NCI-H187 (cell line): Measurements from ENCODE around the gene SPRYD3.
"Not testable (repeated sequence)": the region's sequence is repeated elsewhere in the genome, so short reads cannot be mapped to it uniquely, and the experiment has no call there.

Experiments
- DNase-seq, 2 experiments: peaks; one replicate each; lab custom pipeline; 2025; lab: John Stamatoyannopoulos, UW

SPRYD3 gene

GRCh38 chr12:53079226-53080117, at the start of gene SPRYD3:
SPRYD3 (minus strand) TSS chr12:53079390; CDS start chr12:53079333, 57 bp downstream.
- peak; percentile 91 to 98 for DNase-seq

- DNase-seq, result no peak
Measured at GRCh38 chr12:53127169-53127568, 48.0 kb upstream of the SPRYD3 start.

GRCh38 chr12:53124352-53124723, 45.1 kb upstream of the SPRYD3 start:
- no peak for DNase-seq

- no peak for DNase-seq
Measured at GRCh38 chr12:53123578-53124351, 44.6 kb upstream of the SPRYD3 start.

- DNase-seq, result no peak
Measured at GRCh38 chr12:53122961-53123468, 43.8 kb upstream of the SPRYD3 start.

GRCh38 chr12:53120685-53121525, 41.7 kb upstream of the SPRYD3 start:
- DNase-seq, result no peak

- DNase-seq, result no peak
Measured at GRCh38 chr12:53118751-53119300, 39.6 kb upstream of the SPRYD3 start.

GRCh38 chr12:53115891-53116648, 36.9 kb upstream of the SPRYD3 start:
- no peak for DNase-seq

GRCh38 chr12:53115112-53115890, 36.1 kb upstream of the SPRYD3 start:
- DNase-seq, result no peak

- DNase-seq, result no peak
Measured at GRCh38 chr12:53113951-53114350, 34.8 kb upstream of the SPRYD3 start.

- no peak for DNase-seq
Measured at GRCh38 chr12:53113136-53113705, 34.0 kb upstream of the SPRYD3 start.

- DNase-seq, result not testable (repeated sequence)
Measured at GRCh38 chr12:53112431-53112830, 33.2 kb upstream of the SPRYD3 start.

- DNase-seq, result no peak
Measured at GRCh38 chr12:53107122-53107521, 27.9 kb upstream of the SPRYD3 start.

- DNase-seq, result no peak
Measured at GRCh38 chr12:53105712-53106439, 26.7 kb upstream of the SPRYD3 start.

- DNase-seq, result no peak
Measured at GRCh38 chr12:53105256-53105655, 26.1 kb upstream of the SPRYD3 start.

- DNase-seq, result no peak
Measured at GRCh38 chr12:53103860-53104305, 24.7 kb upstream of the SPRYD3 start.

GRCh38 chr12:53102883-53103807, 24.0 kb upstream of the SPRYD3 start, which contains the start of gene SOAT2:
SOAT2 (plus strand) TSS chr12:53103486; CDS start chr12:53103578, 92 bp downstream.
- DNase-seq, result no peak
